ENCODE measurements around the gene TXNL1. TPM values are rescaled to one million over a fixed set of nuclear protein-coding genes. Genes with fewer than 3 reads are reported as not detected.
A peak's percentile ranks its signal among the peaks of the same experiment; 100 is the strongest.

The TXNL1 gene
- total RNA-seq, 1 experiment from 2014 or later, result 72.8 TPM

DNA sequence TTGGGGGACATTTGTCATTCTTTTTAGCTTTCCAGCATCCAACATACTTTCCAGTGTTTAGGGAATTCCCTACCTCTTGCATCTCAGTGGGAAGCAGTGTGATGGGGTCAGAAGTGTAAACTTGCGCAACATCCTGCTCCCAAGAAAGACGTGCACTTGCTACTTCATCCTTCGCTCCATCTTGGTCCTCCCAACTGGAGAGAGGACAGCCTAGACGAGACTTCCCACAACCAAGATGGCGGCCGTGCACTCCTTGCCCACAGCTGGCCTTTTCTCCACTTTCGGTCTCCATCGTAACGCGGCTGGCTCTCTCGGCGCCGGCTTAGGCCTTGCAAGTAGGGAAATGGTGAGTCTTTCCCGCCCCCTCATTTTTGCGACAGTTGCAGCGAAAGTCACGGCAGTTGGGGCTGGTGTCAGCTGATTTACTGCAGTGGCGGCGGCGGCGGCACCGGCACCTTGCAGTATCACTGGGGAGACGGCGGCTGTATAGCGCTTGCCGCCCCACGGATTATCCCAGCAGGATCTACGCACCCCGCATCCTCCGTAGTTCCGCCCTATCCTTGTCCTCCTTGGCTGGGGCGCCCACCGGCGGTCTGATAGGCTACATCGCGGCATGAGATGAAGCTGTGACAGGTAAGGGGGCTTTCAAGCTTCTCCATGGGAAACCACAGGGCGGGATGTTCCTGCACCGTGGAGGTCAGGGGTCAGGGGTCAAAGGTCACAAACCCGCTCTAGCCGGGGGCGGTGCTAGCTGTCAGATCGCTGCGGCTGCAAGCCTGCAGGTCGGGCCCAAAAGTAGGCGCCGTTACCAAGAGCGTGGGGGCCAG is 12.8 kb upstream of the TXNL1 start, which contains the start of gene WDR7 (continued):
- TF ChIP-seq, protein P1, sequence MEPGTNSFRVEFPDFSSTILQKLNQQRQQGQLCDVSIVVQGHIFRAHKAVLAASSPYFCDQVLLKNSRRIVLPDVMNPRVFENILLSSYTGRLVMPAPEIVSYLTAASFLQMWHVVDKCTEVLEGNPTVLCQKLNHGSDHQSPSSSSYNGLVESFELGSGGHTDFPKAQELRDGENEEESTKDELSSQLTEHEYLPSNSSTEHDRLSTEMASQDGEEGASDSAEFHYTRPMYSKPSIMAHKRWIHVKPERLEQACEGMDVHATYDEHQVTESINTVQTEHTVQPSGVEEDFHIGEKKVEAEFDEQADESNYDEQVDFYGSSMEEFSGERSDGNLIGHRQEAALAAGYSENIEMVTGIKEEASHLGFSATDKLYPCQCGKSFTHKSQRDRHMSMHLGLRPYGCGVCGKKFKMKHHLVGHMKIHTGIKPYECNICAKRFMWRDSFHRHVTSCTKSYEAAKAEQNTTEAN (CRISPR knock-in tag; IDR thresholded peaks at IDR 0.05), result 0 out of 2 replicates have a peak, but pooled peaks have one; percentile 62
- TF ChIP-seq ETV6 (CRISPR knock-in tag; IDR thresholded peaks at IDR 0.05) (no peak; the same call in none of the 2 replicates), ZBTB21 (CRISPR knock-in tag; IDR thresholded peaks at IDR 0.05; ENCODE audit: borderline replicate concordance) (peak; percentile 44; the same call in 1 of the 2 replicates), FOXJ3 (CRISPR knock-in tag; IDR thresholded peaks at IDR 0.05; ENCODE audit: borderline replicate concordance) (no peak), ZNF121 (CRISPR knock-in tag; IDR thresholded peaks at IDR 0.05) (no peak), GABPB1 (CRISPR knock-in tag; IDR thresholded peaks at IDR 0.05) (peak; percentile 33; the same call in 1 of the 2 replicates), CREM (CRISPR knock-in tag; IDR thresholded peaks at IDR 0.05) (peak; percentile 72), TEAD4 (CRISPR knock-in tag; IDR thresholded peaks at IDR 0.05) (0 out of 2 replicates have a peak, but pooled peaks have one; percentile 28), KAT7 (CRISPR knock-in tag; IDR thresholded peaks at IDR 0.05; ENCODE audit: borderline replicate concordance) (no peak)
- TF ChIP-seq, protein P2, sequence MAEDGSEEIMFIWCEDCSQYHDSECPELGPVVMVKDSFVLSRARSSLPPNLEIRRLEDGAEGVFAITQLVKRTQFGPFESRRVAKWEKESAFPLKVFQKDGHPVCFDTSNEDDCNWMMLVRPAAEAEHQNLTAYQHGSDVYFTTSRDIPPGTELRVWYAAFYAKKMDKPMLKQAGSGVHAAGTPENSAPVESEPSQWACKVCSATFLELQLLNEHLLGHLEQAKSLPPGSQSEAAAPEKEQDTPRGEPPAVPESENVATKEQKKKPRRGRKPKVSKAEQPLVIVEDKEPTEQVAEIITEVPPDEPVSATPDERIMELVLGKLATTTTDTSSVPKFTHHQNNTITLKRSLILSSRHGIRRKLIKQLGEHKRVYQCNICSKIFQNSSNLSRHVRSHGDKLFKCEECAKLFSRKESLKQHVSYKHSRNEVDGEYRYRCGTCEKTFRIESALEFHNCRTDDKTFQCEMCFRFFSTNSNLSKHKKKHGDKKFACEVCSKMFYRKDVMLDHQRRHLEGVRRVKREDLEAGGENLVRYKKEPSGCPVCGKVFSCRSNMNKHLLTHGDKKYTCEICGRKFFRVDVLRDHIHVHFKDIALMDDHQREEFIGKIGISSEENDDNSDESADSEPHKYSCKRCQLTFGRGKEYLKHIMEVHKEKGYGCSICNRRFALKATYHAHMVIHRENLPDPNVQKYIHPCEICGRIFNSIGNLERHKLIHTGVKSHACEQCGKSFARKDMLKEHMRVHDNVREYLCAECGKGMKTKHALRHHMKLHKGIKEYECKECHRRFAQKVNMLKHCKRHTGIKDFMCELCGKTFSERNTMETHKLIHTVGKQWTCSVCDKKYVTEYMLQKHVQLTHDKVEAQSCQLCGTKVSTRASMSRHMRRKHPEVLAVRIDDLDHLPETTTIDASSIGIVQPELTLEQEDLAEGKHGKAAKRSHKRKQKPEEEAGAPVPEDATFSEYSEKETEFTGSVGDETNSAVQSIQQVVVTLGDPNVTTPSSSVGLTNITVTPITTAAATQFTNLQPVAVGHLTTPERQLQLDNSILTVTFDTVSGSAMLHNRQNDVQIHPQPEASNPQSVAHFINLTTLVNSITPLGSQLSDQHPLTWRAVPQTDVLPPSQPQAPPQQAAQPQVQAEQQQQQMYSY (CRISPR knock-in tag; IDR thresholded peaks at IDR 0.05), result no peak
- TF ChIP-seq, protein P3, sequence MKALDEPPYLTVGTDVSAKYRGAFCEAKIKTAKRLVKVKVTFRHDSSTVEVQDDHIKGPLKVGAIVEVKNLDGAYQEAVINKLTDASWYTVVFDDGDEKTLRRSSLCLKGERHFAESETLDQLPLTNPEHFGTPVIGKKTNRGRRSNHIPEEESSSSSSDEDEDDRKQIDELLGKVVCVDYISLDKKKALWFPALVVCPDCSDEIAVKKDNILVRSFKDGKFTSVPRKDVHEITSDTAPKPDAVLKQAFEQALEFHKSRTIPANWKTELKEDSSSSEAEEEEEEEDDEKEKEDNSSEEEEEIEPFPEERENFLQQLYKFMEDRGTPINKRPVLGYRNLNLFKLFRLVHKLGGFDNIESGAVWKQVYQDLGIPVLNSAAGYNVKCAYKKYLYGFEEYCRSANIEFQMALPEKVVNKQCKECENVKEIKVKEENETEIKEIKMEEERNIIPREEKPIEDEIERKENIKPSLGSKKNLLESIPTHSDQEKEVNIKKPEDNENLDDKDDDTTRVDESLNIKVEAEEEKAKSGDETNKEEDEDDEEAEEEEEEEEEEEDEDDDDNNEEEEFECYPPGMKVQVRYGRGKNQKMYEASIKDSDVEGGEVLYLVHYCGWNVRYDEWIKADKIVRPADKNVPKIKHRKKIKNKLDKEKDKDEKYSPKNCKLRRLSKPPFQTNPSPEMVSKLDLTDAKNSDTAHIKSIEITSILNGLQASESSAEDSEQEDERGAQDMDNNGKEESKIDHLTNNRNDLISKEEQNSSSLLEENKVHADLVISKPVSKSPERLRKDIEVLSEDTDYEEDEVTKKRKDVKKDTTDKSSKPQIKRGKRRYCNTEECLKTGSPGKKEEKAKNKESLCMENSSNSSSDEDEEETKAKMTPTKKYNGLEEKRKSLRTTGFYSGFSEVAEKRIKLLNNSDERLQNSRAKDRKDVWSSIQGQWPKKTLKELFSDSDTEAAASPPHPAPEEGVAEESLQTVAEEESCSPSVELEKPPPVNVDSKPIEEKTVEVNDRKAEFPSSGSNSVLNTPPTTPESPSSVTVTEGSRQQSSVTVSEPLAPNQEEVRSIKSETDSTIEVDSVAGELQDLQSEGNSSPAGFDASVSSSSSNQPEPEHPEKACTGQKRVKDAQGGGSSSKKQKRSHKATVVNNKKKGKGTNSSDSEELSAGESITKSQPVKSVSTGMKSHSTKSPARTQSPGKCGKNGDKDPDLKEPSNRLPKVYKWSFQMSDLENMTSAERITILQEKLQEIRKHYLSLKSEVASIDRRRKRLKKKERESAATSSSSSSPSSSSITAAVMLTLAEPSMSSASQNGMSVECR (CRISPR knock-in tag; IDR thresholded peaks at IDR 0.05; ENCODE audit: borderline replicate concordance), result 0 out of 2 replicates have a peak, but pooled peaks have one; percentile 38

DNA sequence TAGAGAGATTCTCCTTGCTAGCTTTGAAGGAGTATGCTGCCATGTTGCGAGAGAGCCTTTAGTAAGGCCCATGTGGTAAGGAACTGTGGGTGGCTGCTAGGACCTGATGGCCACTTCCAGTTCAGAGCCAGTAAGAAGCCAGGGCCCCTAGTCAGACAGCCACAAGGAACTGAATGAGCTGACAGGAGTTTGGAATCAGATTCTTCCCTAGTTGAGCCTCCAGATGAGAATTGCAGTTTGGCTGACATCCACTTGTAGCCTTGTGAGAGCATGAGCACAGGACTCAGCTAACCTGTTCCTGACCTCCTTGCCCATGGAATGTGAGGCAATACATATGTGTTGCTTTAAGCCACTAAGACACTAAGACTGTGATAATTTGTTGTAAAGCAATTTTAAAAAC is 11.6 kb upstream of the TXNL1 start:
- ATAC-seq, result no peak
- ChIA-PET POLR2A (no interaction called here), CTCF (no interaction called here)
- Mint-ChIP-seq H3K4me3 (no peak overlapping the region), H3K9me3 (peaks cover 14% of the 10 kb centered on the region), H3K36me3 (no peaks in the 10 kb centered on the region), H3K4me1 (peaks cover 12% of the 10 kb centered on the region), H3K27ac (no peak overlapping the region), H3K27me3 (ENCODE audit: low read depth) (no peaks in the 10 kb centered on the region; the same call in 1 of the 2 replicates)
- no peak for DNase-seq (ENCODE audit: low spot score)
- no peak for TF ChIP-seq ZNF232 (CRISPR knock-in tag; IDR thresholded peaks at IDR 0.05)
- no peak for TF ChIP-seq JAZF1 (CRISPR knock-in tag; IDR thresholded peaks at IDR 0.05)
- no peak for TF ChIP-seq NR2C2 (CRISPR knock-in tag; IDR thresholded peaks at IDR 0.05)
- TF ChIP-seq TEAD1 (CRISPR knock-in tag; IDR thresholded peaks at IDR 0.05), result no peak
- no peak for TF ChIP-seq CBFB (CRISPR knock-in tag; IDR thresholded peaks at IDR 0.05; ENCODE audit: low read depth)
- TF ChIP-seq GRHL2 (CRISPR knock-in tag; IDR thresholded peaks at IDR 0.05; ENCODE audit: insufficient replicate concordance, severe bottlenecking), result no peak
- TF ChIP-seq, protein P3 (CRISPR knock-in tag; IDR thresholded peaks at IDR 0.05; ENCODE audit: borderline replicate concordance), result no peak
- TF ChIP-seq, protein P4, sequence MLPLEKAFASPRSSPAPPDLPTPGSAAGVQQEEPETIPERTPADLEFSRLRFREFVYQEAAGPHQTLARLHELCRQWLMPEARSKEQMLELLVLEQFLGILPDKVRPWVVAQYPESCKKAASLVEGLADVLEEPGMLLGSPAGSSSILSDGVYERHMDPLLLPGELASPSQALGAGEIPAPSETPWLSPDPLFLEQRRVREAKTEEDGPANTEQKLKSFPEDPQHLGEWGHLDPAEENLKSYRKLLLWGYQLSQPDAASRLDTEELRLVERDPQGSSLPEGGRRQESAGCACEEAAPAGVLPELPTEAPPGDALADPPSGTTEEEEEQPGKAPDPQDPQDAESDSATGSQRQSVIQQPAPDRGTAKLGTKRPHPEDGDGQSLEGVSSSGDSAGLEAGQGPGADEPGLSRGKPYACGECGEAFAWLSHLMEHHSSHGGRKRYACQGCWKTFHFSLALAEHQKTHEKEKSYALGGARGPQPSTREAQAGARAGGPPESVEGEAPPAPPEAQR (CRISPR knock-in tag; IDR thresholded peaks at IDR 0.05), result no peak
- TF ChIP-seq JUN (CRISPR knock-in tag; IDR thresholded peaks at IDR 0.05), result no peak

Data from WTC11 (cell line).